H1 (cell line): ENCODE results near the gene IL26. TPM values are rescaled to one million over a fixed set of nuclear protein-coding genes. Genes with fewer than 3 reads are reported as not detected.

ENCODE experiments used
- CTCF ChIA-PET: fragments of 300-600 bp; sonication (Branson Sonifier 250); formaldehyde crosslinking; loops from one replicate; lab custom pipeline; 2021; ENCODE audit not compliant: partially characterized antibody; lab: Charles Lee
- POLR2A ChIA-PET: fragments of 300-600 bp; sonication (Branson Sonifier 250); formaldehyde crosslinking; loops from one replicate; lab custom pipeline; 2021; ENCODE audit warnings: inconsistent platforms; ENCODE audit not compliant: partially characterized antibody; lab: Charles Lee
- DNase-seq, 2 experiments: peaks; one replicate each; pipeline versions ENCODE4 v3.0.0 to v3.0.0-alpha.2; 2010 to 2022; ENCODE audit warnings: low spot score in 2 of 2, low read depth in 1 of 2, mixed read lengths in 1 of 2
- FAIRE-seq: peaks from 2 replicates; lab custom pipeline; 2011; peaks lifted over from hg19 to GRCh38; lab: Jason Lieb, UNC
- H2AFZ ChIP-seq: 2 replicates; pipeline ENCODE4 v1.8.1; 2012; ENCODE audit warnings: low read length, inconsistent platforms
- H2AK5ac ChIP-seq: 2 replicates; pipeline ENCODE4 v1.6.1; 2013; ENCODE audit warnings: low read depth, low read length
- H2BK120ac ChIP-seq: replicated peaks from 2 replicates; pipeline ENCODE3; 2013; ENCODE audit warnings: low read depth, low read length, inconsistent platforms
- H2BK12ac ChIP-seq: 2 replicates; pipeline ENCODE4 v1.6.1; 2013; ENCODE audit warnings: low read depth, low read length
- H2BK15ac ChIP-seq: 2 replicates; pipeline ENCODE4 v1.6.1; 2013; ENCODE audit warnings: low read length
- H2BK20ac ChIP-seq: 2 replicates; pipeline ENCODE4 v1.6.1; 2013; ENCODE audit warnings: low read length
- H2BK5ac ChIP-seq: 2 replicates; pipeline ENCODE4 v1.6.1; 2013; ENCODE audit warnings: low read depth, low read length
- H3K14ac ChIP-seq: 2 replicates; pipeline ENCODE4 v1.6.1; 2013; ENCODE audit warnings: inconsistent platforms; ENCODE audit not compliant: insufficient read length
- H3K18ac ChIP-seq: 2 replicates; pipeline ENCODE4 v1.6.1; 2013; ENCODE audit warnings: low read length; ENCODE audit errors: extremely low read depth
- H3K23ac ChIP-seq: 2 replicates; pipeline ENCODE4 v1.6.1; 2013; ENCODE audit warnings: inconsistent platforms; ENCODE audit not compliant: insufficient read length
- H3K23me2 ChIP-seq: 2 replicates; pipeline ENCODE4 v1.6.1; 2013; ENCODE audit warnings: low read depth, low read length
- H3K27ac ChIP-seq: 2 replicates; pipeline ENCODE4 v1.6.1; 2011; ENCODE audit warnings: low read depth, low read length, inconsistent platforms
- H3K27me3 ChIP-seq, 4 experiments: replicated peaks in 1 of 4; 1 replicate in 1 of 4; 2 replicates in 3 of 4; pipeline versions ENCODE4 v1.6.1 to v1.8.1; 2011 to 2013; ENCODE audit warnings: low read length in 3 of 4, mild to moderate bottlenecking in 3 of 4, inconsistent platforms in 2 of 4, mixed read lengths in 2 of 4, moderate library complexity in 1 of 4; ENCODE audit not compliant: control insufficient read depth in 3 of 4, insufficient read depth in 3 of 4; ENCODE audit errors: extremely low read depth in 1 of 4
- H3K36me3 ChIP-seq, 4 experiments: 2 replicates each; pipeline versions ENCODE4 v1.6.1 to v1.8.1; 2011 to 2013; ENCODE audit warnings: mild to moderate bottlenecking in 4 of 4, low read length in 3 of 4, moderate library complexity in 2 of 4, control low read depth in 1 of 4, inconsistent platforms in 1 of 4; ENCODE audit not compliant: insufficient read depth in 4 of 4, control insufficient read depth in 2 of 4
- H3K4ac ChIP-seq: replicated peaks from 2 replicates; pipeline ENCODE3; 2013; ENCODE audit warnings: low read length, low read depth, mixed read lengths, inconsistent platforms; ENCODE audit not compliant: insufficient read length
- H3K4me1 ChIP-seq, 4 experiments: replicated peaks in 1 of 4; 1 replicate in 1 of 4; 2 replicates in 3 of 4; pipeline versions ENCODE4 v1.6.1 to v1.8.1; 2011 to 2013; ENCODE audit warnings: low read length in 3 of 4, inconsistent platforms in 2 of 4, mixed read lengths in 1 of 4; ENCODE audit not compliant: insufficient read depth in 4 of 4, control insufficient read depth in 3 of 4
- H3K4me2 ChIP-seq, 2 experiments: 2 replicates each; pipeline versions ENCODE4 v1.6.1 to v1.8.1; 2011 to 2013; ENCODE audit warnings: low read depth in 2 of 2, low read length in 2 of 2, control low read depth in 1 of 2, inconsistent platforms in 1 of 2, mild to moderate bottlenecking in 1 of 2; ENCODE audit not compliant: insufficient read depth in 1 of 2
- H3K4me3 ChIP-seq, 4 experiments: fragments of 200-600, 300-600 bp in 1 of 4; sonication (generic), shearing (Covaris generic), sonication (Bioruptor Twin) in 1 of 4; 2 replicates each; pipeline versions ENCODE4 v1.5.1 to v1.8.1; 2011 to 2016; ENCODE audit warnings: low read length in 4 of 4, low read depth in 3 of 4, control low read depth in 2 of 4, inconsistent platforms in 2 of 4, mild to moderate bottlenecking in 2 of 4, mixed read lengths in 1 of 4, moderate library complexity in 1 of 4; ENCODE audit not compliant: insufficient read depth in 2 of 4; ENCODE audit errors: extremely low read depth in 1 of 4
- H3K56ac ChIP-seq: replicated peaks from 2 replicates; pipeline ENCODE3; 2013; ENCODE audit warnings: low read depth, mild to moderate bottlenecking, mixed read lengths, low read length, inconsistent platforms; ENCODE audit not compliant: insufficient read length
- H3K79me1 ChIP-seq: 2 replicates; pipeline ENCODE4 v1.6.1; 2013; ENCODE audit warnings: low read depth, low read length, control low read depth
- H3K79me2 ChIP-seq, 2 experiments: 2 replicates each; pipeline versions ENCODE4 v1.6.1 to v1.8.1; 2012 to 2013; ENCODE audit warnings: low read length in 2 of 2, mild to moderate bottlenecking in 2 of 2, inconsistent platforms in 1 of 2; ENCODE audit not compliant: insufficient read depth in 2 of 2, control insufficient read depth in 1 of 2
- H3K9ac ChIP-seq, 4 experiments: replicated peaks in 1 of 4; 1 replicate in 1 of 4; 2 replicates in 3 of 4; pipeline versions ENCODE4 v1.6.1 to v1.8.1; 2011 to 2013; ENCODE audit warnings: low read depth in 3 of 4, low read length in 3 of 4, control low read depth in 2 of 4, mild to moderate bottlenecking in 2 of 4, moderate library complexity in 2 of 4, inconsistent platforms in 1 of 4; ENCODE audit errors: extremely low read depth in 1 of 4
- H3K9me3 ChIP-seq, 2 experiments: 2 replicates each; pipeline versions ENCODE4 v1.6.1 to v1.8.1; 2012 to 2013; ENCODE audit warnings: mild to moderate bottlenecking in 2 of 2, moderate library complexity in 2 of 2, control low read depth in 1 of 2, inconsistent platforms in 1 of 2, low read depth in 1 of 2, low read length in 1 of 2, mixed read lengths in 1 of 2; ENCODE audit not compliant: insufficient read depth in 2 of 2
- H4K20me1 ChIP-seq, 2 experiments: replicated peaks in 1 of 2; 2 replicates each; pipeline versions ENCODE3 to v1.8.1; 2011 to 2013; ENCODE audit warnings: inconsistent platforms in 2 of 2, low read length in 2 of 2, mild to moderate bottlenecking in 1 of 2; ENCODE audit not compliant: insufficient read depth in 2 of 2, control insufficient read depth in 1 of 2
- H4K5ac ChIP-seq: 2 replicates; pipeline ENCODE4 v1.6.1; 2013; ENCODE audit warnings: low read length, low read depth, mixed read lengths, inconsistent platforms; ENCODE audit not compliant: insufficient read length
- H4K8ac ChIP-seq: 2 replicates; pipeline ENCODE4 v1.8.0; 2013; ENCODE audit warnings: mild to moderate bottlenecking, moderate library complexity, low read length, inconsistent platforms; ENCODE audit not compliant: insufficient read depth; ENCODE audit errors: extremely low read depth
- H4K91ac ChIP-seq: replicated peaks from 2 replicates; pipeline ENCODE3; 2013; ENCODE audit warnings: low read length, mixed read lengths, inconsistent platforms; ENCODE audit not compliant: insufficient read length
- CBX5 ChIP-seq: fragments of 300-800, 300-1000 bp; sonication (generic); IDR thresholded peaks from 2 replicates; pipeline ENCODE4 v1.7.1; 2016; ENCODE audit warnings: antibody characterized with exemption, low read length, low read depth
- CEBPB ChIP-seq: IDR thresholded peaks from 2 replicates; pipeline ENCODE4 v1.6.1; 2012; ENCODE audit warnings: low read depth, low read length
- GABPA ChIP-seq: IDR thresholded peaks from 2 replicates; pipeline ENCODE4 v1.6.1; 2011; ENCODE audit warnings: mild to moderate bottlenecking, low read length, moderate library complexity, borderline replicate concordance; ENCODE audit not compliant: insufficient read depth
- HDAC2 ChIP-seq, 2 experiments: fragments of 300-600 bp in 1 of 2; sonication (generic) in 1 of 2; IDR thresholded peaks; 2 replicates each; pipeline ENCODE4 v1.6.1; 2011 to 2012; ENCODE audit warnings: low read depth in 2 of 2, low read length in 2 of 2, mild to moderate bottlenecking in 2 of 2, moderate library complexity in 2 of 2, borderline replicate concordance in 1 of 2, inconsistent platforms in 1 of 2
- KDM1A ChIP-seq: fragments of 200-600, 300-600 bp; sonication (generic); IDR thresholded peaks from 2 replicates; pipeline ENCODE4 v1.7.1; 2016; ENCODE audit warnings: mild to moderate bottlenecking, low read length, borderline replicate concordance
- KDM4A ChIP-seq: IDR thresholded peaks from one replicate; pipeline ENCODE4 v1.7.1; 2012; ENCODE audit warnings: low read depth, mild to moderate bottlenecking, moderate library complexity, low read length, inconsistent platforms; ENCODE audit not compliant: severe bottlenecking
- NANOG ChIP-seq: IDR thresholded peaks from 2 replicates; pipeline ENCODE4 v1.6.1; 2011; ENCODE audit warnings: low read length, low read depth, mild to moderate bottlenecking, inconsistent platforms; ENCODE audit not compliant: insufficient read depth, poor library complexity, severe bottlenecking
- POLR2A ChIP-seq, 2 experiments: IDR thresholded peaks; 1 replicate in 1 of 2; 2 replicates in 1 of 2; pipeline ENCODE4 v1.6.1; 2011; ENCODE audit warnings: low read depth in 2 of 2, low read length in 2 of 2, mild to moderate bottlenecking in 2 of 2; ENCODE audit errors: control extremely low read depth in 1 of 2
- TBP ChIP-seq: IDR thresholded peaks from 2 replicates; pipeline ENCODE4 v1.6.1; 2011; ENCODE audit warnings: low read depth, low read length, improper control_type of control experiment
- ZNF274 ChIP-seq: IDR thresholded peaks from 2 replicates; pipeline ENCODE4 v1.7.0; 2012; ENCODE audit warnings: low read length, borderline replicate concordance; ENCODE audit errors: extremely low read depth
- WGBS, 2 experiments: shearing (Covaris generic) in 1 of 2; methylation state at CpG; one replicate each; pipeline versions ENCODE4 v1.1.6 to v1.1.7; 2013 to 2015; ENCODE audit warnings: low lambda C conversion rate in 2 of 2, mixed read lengths in 2 of 2, inconsistent platforms in 1 of 2, low coverage in 1 of 2, missing lambda C conversion rate in 1 of 2; ENCODE audit not compliant: insufficient replicate concordance in 2 of 2, insufficient coverage in 1 of 2, insufficient read length in 1 of 2; ENCODE audit errors: extremely low coverage in 1 of 2, missing lambda C conversion rate in 1 of 2; 5-methylcytosine and 5-hydroxymethylcytosine counted together
- polyA plus RNA-seq, 7 experiments: library from polyadenylated mRNA; depleted of rRNA in 3 of 7; stranded (reverse) in 5 of 7; unstranded in 2 of 7; fragments of >200 nt in 5 of 7; fragments of 200-250 nt in 2 of 7; gene quantifications; 1 replicate in 5 of 7; 2 replicates in 1 of 7; 4 replicates in 1 of 7; pipeline versions ENCODE4 v1.2.1 to v1.2.3, GENCODE V29; 2011 to 2013; ENCODE audit warnings: missing spikeins in 2 of 7, mixed read lengths in 2 of 7
- total RNA-seq: library from RNA; stranded (reverse); fragmentation: NEBNext Ultra II Directional; extraction: Animal tissue kit (Norgen Biotek cat#: 25700); gene quantifications from 2 replicates; pipeline ENCODE4 v1.2.1, GENCODE V29; 2021

Gene IL26
- total and polyA plus RNA-seq, 2 of the 8 experiments (the other 6 are each of a cell fraction or from before 2014, with no cell fraction given) = not detected

DNA sequence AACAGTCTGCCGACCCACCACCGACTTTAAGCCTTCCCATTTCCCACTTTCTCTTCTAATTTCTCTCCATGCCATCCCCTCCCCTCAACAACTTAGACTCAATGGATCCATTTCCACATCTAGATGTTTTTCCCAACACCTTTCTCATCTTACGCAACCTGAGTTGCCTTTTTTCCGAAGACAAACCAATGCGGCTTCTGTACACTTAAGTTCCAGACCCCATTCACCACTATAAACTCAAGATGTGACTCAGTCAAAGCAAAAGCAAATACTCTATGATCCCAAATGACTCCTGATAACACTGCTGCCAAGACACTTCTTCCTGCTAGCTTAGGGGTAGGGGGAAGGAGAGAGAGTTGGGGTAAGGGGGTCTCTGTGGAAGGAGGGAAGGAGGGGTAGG is 26.5 kb upstream of the IL26 start:
- no peak for FAIRE-seq

More for the DNA sequence above, 26.5 kb upstream of the IL26 start:
- Histone ChIP-seq H3K4me2 (no peak overlapping the region), H2AFZ (no peak overlapping the region), H4K20me1 (no peaks in the 10 kb centered on the region), H2BK20ac (no peak overlapping the region), H3K9ac (no peak overlapping the region), H2BK15ac (no peak overlapping the region), H2BK5ac (no peak overlapping the region), H3K36me3 (no peaks in the 10 kb centered on the region), H3K4me1 (no peaks in the 10 kb centered on the region), H3K14ac (no peak overlapping the region), H2BK120ac (no peak overlapping the region), H3K18ac (no peak overlapping the region), H3K23ac (no peak overlapping the region), H3K79me1 (no peaks in the 10 kb centered on the region), H3K23me2 (no peaks in the 10 kb centered on the region), H3K79me2 (no peaks in the 10 kb centered on the region), H3K27ac (no peak overlapping the region), H4K5ac (no peak overlapping the region), H4K91ac (no peak overlapping the region), H4K8ac (no peak overlapping the region), H3K56ac (no peak overlapping the region), H3K4ac (no peak overlapping the region), H3K9me3 (peaks cover 0 to 7% of the 10 kb centered on the region in 2 experiments; a peak in 2 of 4 replicates), H2BK12ac (no peak overlapping the region), H3K27me3 (no peaks in the 10 kb centered on the region), H2AK5ac (no peak overlapping the region), H3K4me3 (no peak overlapping the region)
- TF ChIP-seq GABPA (no peak), TBP (no peak), NANOG (no peak), ZNF274 (no peak), CEBPB (no peak), KDM4A (no peak), POLR2A (IDR thresholded peaks at IDR 0.05; ENCODE audit: control extremely low read depth in 1 of 2, low read depth in 2 of 2, low read length in 2 of 2) (no peak), CBX5 (no peak), HDAC2 (IDR thresholded peaks at IDR 0.05; ENCODE audit: borderline replicate concordance in 1 of 2, low read depth in 2 of 2, low read length in 2 of 2) (no peak), KDM1A (no peak)
- 96% methylated on average over 5 of the region's 5 CpGs; no CpG with 5 or more reads in 1 of the 2 experiments for WGBS, 2 experiments
- no peak for DNase-seq
- ChIA-PET POLR2A (no interaction called here), CTCF (interaction anchor here (0.7 to 0.8 kb wide), 2 partner anchors 14 to 212 kb away, joined by 3 to 4 read pairs; no protein-coding TSS in a partner anchor)
